ENCODE results near the gene PTPRD. TPM values are rescaled to one million over a fixed set of nuclear protein-coding genes. Genes with fewer than 3 reads are reported as not detected.
"Not testable (repeated sequence)": the region's sequence is repeated elsewhere in the genome, so short reads cannot be mapped to it uniquely, and the experiment has no call there.

The PTPRD gene
- total and polyA plus RNA-seq, 7 experiments from 2014 or later, result 0.71 TPM; not detected in 6

DNA sequence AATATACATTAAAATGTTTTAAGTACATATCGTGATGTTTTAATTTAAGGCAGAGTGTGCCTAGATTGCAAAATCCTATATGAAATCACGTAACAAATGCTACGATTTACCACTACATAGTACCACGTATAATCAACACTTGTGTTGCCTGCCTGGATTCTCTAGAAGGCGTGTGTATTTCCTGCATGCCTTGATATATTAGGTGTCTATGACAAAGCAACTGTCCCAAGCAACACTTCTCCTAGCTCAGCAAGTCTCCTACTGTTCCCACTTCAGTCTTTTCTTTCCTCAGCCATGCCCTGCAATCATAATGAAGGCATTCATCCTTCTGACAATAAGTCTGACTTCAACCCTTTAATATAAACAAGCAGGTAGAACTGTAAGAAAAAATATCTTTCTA is 89.6 kb downstream of the PTPRD start:
- Mint-ChIP-seq H3K9me3 (peaks cover 0 to 12% (median 9%) of the 10 kb centered on the region in 11 donors), H3K4me3 (no peak overlapping the region), H3K27me3 (no peaks in the 10 kb centered on the region), H3K4me1 (no peaks in the 10 kb centered on the region), H3K36me3 (no peaks in the 10 kb centered on the region), H3K27ac (no peak overlapping the region)
- Histone ChIP-seq H3K36me3 (ENCODE audit: control insufficient read depth in 2 of 3, insufficient read depth in 3 of 3, low read length in 3 of 3) (no peaks in the 10 kb centered on the region), H3K27ac (ENCODE audit: low read depth, low read length) (no peak overlapping the region), H3K4me3 (ENCODE audit: low read length) (no peak overlapping the region), H3K4me1 (ENCODE audit: control insufficient read depth in 2 of 2, insufficient read depth in 2 of 2, low read length in 2 of 2) (no peaks in the 10 kb centered on the region), H3K9me3 (ENCODE audit: control insufficient read depth in 2 of 3, low read length in 3 of 3) (no peaks in the 10 kb centered on the region), H3K27me3 (ENCODE audit: control insufficient read depth in 2 of 2, insufficient read depth in 2 of 2, low read length in 2 of 2) (no peaks in the 10 kb centered on the region)
- POLR2A ChIA-PET, result no interaction called here
- ATAC-seq (no peak), DNase-seq (no peak)
- CTCF ChIA-PET, result no interaction called here
- intact Hi-C loops (cut with micrococcal nuclease), result loop anchor here in 1 of 2 donors (10.0 kb wide), 1 partner anchor 62 kb away; no protein-coding TSS in a partner anchor

DNA sequence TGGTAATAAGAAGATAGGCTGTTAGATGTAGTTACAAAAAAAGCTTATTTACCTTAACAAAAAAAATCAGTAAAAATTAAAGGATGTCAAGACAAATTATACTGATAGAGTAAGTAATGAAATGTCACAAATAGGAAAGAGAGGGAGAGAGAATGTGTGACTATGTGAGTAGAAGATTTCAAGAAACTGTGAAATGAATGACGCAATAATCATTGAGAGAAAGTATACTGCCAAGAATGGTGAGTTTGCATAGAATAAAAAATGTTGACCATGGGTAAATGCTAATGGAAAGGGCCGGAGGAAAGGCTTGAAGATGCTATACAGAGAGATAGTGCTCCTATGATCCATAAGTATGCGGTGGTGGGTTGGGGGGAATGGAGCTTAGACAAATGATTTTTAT is 100.7 kb downstream of the PTPRD start:
- intact Hi-C loops (cut with micrococcal nuclease), result no loop called here
- no peak overlapping the region for H3K4me3 Mint-ChIP-seq
- ChIA-PET CTCF (no interaction called here), POLR2A (no interaction called here)
- Histone ChIP-seq H3K27ac (ENCODE audit: low read depth, low read length) (no peak overlapping the region), H3K4me3 (ENCODE audit: low read length) (no peak overlapping the region), H3K36me3 (ENCODE audit: control insufficient read depth in 2 of 3, insufficient read depth in 3 of 3, low read length in 3 of 3) (no peaks in the 10 kb centered on the region), H3K4me1 (ENCODE audit: control insufficient read depth in 2 of 2, insufficient read depth in 2 of 2, low read length in 2 of 2) (no peaks in the 10 kb centered on the region), H3K9me3 (ENCODE audit: control insufficient read depth in 2 of 3, low read length in 3 of 3) (no peaks in the 10 kb centered on the region), H3K27me3 (ENCODE audit: control insufficient read depth in 2 of 2, insufficient read depth in 2 of 2, low read length in 2 of 2) (no peaks in the 10 kb centered on the region)
- H3K36me3 Mint-ChIP-seq, result no peaks in the 10 kb centered on the region
- peaks cover 2 to 25% (median 9%) of the 10 kb centered on the region in 11 donors for H3K9me3 Mint-ChIP-seq
- no peaks in the 10 kb centered on the region for H3K27me3 Mint-ChIP-seq
- ATAC-seq (no peak), DNase-seq (no peak)
- no peaks in the 10 kb centered on the region for H3K4me1 Mint-ChIP-seq
- no peak overlapping the region for H3K27ac Mint-ChIP-seq

DNA sequence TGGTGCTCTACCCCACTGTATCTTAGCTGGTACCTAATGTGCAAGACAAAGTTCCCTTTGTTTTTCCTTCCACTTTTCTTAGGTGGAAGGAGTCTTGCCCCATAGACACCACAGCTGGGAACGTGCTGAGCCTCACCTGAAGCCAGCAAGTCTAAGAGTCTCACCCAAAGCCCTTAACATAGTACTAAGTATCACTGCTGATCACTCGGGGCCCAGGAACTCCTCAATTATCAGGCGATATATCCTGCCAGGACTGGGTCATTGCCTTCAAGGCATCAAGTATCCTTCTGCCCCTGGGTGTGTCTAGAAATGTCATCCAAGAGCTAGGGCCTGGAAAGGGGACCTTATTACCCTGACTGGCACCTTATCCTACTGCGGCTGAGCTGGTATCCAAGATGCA is 123.9 kb downstream of the PTPRD start:
- DNase-seq (no peak), ATAC-seq (no peak)
- Histone ChIP-seq H3K27ac (ENCODE audit: low read depth, low read length) (no peak overlapping the region), H3K4me3 (ENCODE audit: low read length) (no peak overlapping the region), H3K36me3 (ENCODE audit: control insufficient read depth in 2 of 3, insufficient read depth in 3 of 3, low read length in 3 of 3) (no peaks in the 10 kb centered on the region), H3K9me3 (ENCODE audit: control insufficient read depth in 2 of 3, low read length in 3 of 3) (no peaks in the 10 kb centered on the region), H3K27me3 (ENCODE audit: control insufficient read depth in 2 of 2, insufficient read depth in 2 of 2, low read length in 2 of 2) (no peaks in the 10 kb centered on the region), H3K4me1 (ENCODE audit: control insufficient read depth in 2 of 2, insufficient read depth in 2 of 2, low read length in 2 of 2) (no peaks in the 10 kb centered on the region)
- CTCF ChIA-PET, result no interaction called here
- no peak overlapping the region for H3K27ac Mint-ChIP-seq
- H3K4me3 Mint-ChIP-seq, result no peak overlapping the region
- POLR2A ChIA-PET, result no interaction called here
- no peaks in the 10 kb centered on the region for H3K36me3 Mint-ChIP-seq
- H3K4me1 Mint-ChIP-seq, result no peaks in the 10 kb centered on the region
- intact Hi-C loops (cut with micrococcal nuclease), result no loop called here
- H3K27me3 Mint-ChIP-seq, result no peaks in the 10 kb centered on the region
- peaks cover 0 to 39% (median 8%) of the 10 kb centered on the region in 11 donors for H3K9me3 Mint-ChIP-seq

DNA sequence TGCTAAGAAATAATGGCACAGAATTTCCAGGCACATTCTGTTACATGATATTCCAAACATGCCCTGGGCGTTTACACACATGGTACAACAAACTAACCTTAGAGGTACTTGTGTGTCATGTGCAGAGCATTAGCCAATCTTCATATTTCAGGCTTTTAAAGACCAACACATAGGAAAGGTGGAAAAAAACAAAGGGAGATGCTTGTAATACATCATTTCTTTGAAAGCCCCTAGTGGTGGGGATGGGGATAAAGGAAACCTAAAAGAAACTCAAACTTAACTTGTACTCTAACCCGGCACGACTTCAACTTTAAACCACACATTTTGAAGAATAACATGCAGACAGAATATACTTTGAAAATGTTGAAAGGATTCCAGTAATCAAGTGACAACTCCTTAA is 133.6 kb downstream of the PTPRD start:
- no peaks in the 10 kb centered on the region for H3K27me3 Mint-ChIP-seq
- no peak overlapping the region for H3K27ac ChIP-seq (ENCODE audit: low read depth, low read length)
- H3K9me3 Mint-ChIP-seq, result peaks cover 8 to 50% (median 20%) of the 10 kb centered on the region in 11 donors
- ChIA-PET POLR2A (no interaction called here), CTCF (no interaction called here)
- H3K27ac Mint-ChIP-seq, result no peak overlapping the region
- no peak overlapping the region for H3K4me3 Mint-ChIP-seq
- ATAC-seq, result no peak
- no peaks in the 10 kb centered on the region for H3K36me3 ChIP-seq (ENCODE audit: control insufficient read depth in 2 of 3, insufficient read depth in 3 of 3, low read length in 3 of 3)
- DNase-seq, result no peak
- no peaks in the 10 kb centered on the region for H3K4me1 Mint-ChIP-seq
- H3K4me3 ChIP-seq (ENCODE audit: low read length), result no peak overlapping the region
- no peaks in the 10 kb centered on the region for H3K4me1 ChIP-seq (ENCODE audit: control insufficient read depth in 2 of 2, insufficient read depth in 2 of 2, low read length in 2 of 2)
- no peaks in the 10 kb centered on the region for H3K9me3 ChIP-seq (ENCODE audit: control insufficient read depth in 2 of 3, low read length in 3 of 3)
- intact Hi-C loops (cut with micrococcal nuclease), result no loop called here
- no peaks in the 10 kb centered on the region for H3K36me3 Mint-ChIP-seq
- no peaks in the 10 kb centered on the region for H3K27me3 ChIP-seq (ENCODE audit: control insufficient read depth in 2 of 2, insufficient read depth in 2 of 2, low read length in 2 of 2)

DNA sequence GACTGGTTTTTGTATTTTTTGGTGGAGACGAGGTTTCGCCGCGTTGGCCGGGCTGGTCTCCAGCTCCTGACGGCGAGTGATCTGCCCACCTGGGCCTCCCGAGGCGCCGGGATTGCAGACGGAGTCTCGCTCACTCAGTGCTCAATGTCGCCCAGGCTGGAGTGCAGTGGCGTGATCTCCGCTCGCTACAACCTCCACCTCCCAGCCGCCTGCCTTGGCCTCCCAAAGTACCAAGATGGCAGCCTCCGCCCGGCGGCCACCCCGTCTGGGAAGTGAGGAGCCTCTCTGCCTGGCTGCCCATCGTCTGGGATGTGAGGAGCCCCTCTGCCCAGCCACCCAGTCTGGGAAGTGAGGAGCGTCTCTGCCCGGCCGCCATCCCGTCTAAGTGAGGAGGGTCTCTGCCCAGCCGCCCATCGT is 163.6 kb downstream of the PTPRD start:
- CTCF ChIA-PET; H3K27me3 Mint-ChIP-seq; intact Hi-C loops (cut with micrococcal nuclease); H3K27ac ChIP-seq (ENCODE audit: low read depth, low read length); H3K4me1 ChIP-seq (ENCODE audit: control insufficient read depth in 2 of 2, insufficient read depth in 2 of 2, low read length in 2 of 2); H3K4me1 Mint-ChIP-seq; ATAC-seq; H3K36me3 Mint-ChIP-seq; H3K27ac Mint-ChIP-seq; H3K4me3 Mint-ChIP-seq; POLR2A ChIA-PET; H3K36me3 ChIP-seq (ENCODE audit: control insufficient read depth in 2 of 3, insufficient read depth in 3 of 3, low read length in 3 of 3); H3K4me3 ChIP-seq (ENCODE audit: low read length); H3K27me3 ChIP-seq (ENCODE audit: control insufficient read depth in 2 of 2, insufficient read depth in 2 of 2, low read length in 2 of 2); DNase-seq; H3K9me3 ChIP-seq (ENCODE audit: control insufficient read depth in 2 of 3, low read length in 3 of 3): not testable (repeated sequence)
- H3K9me3 Mint-ChIP-seq, result peaks cover 4 to 27% (median 10%) of the 10 kb centered on the region in 11 donors

DNA sequence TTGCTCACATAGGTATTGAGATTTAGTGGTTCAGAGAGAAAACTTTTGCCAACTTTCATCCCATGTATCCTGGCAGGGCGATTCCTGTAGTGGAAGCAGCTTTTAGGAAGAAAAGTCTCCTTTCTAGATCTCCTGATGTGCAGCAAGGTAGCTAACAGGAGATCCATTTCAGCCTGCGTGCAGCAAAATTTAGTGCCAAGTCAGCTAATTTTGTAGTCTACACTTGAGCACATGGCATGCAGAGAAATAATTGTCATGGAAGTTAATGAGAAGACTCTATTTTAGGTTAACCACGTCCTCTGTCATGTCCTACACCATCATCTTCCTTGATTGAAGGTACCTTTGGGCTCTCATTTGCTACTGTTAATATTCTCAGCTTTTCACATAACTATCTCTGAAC is 165.8 kb downstream of the PTPRD start:
- ATAC-seq, result no peak
- H3K36me3 ChIP-seq (ENCODE audit: control insufficient read depth in 2 of 3, insufficient read depth in 3 of 3, low read length in 3 of 3), result no peaks in the 10 kb centered on the region
- no peak for DNase-seq
- Mint-ChIP-seq H3K36me3 (no peaks in the 10 kb centered on the region), H3K9me3 (peaks cover 3 to 28% (median 10%) of the 10 kb centered on the region in 11 donors), H3K27me3 (no peaks in the 10 kb centered on the region), H3K4me1 (no peaks in the 10 kb centered on the region), H3K4me3 (no peak overlapping the region), H3K27ac (no peak overlapping the region)
- intact Hi-C loops (cut with micrococcal nuclease), result no loop called here
- no peaks in the 10 kb centered on the region for H3K4me1 ChIP-seq (ENCODE audit: control insufficient read depth in 2 of 2, insufficient read depth in 2 of 2, low read length in 2 of 2)
- H3K9me3 ChIP-seq (ENCODE audit: control insufficient read depth in 2 of 3, low read length in 3 of 3), result peaks cover 0 to 4% (median 0%) of the 10 kb centered on the region in 3 experiments
- H3K27me3 ChIP-seq (ENCODE audit: control insufficient read depth in 2 of 2, insufficient read depth in 2 of 2, low read length in 2 of 2), result no peaks in the 10 kb centered on the region
- H3K4me3 ChIP-seq (ENCODE audit: low read length), result no peak overlapping the region
- ChIA-PET POLR2A (no interaction called here), CTCF (no interaction called here)
- no peak overlapping the region for H3K27ac ChIP-seq (ENCODE audit: low read depth, low read length)

DNA sequence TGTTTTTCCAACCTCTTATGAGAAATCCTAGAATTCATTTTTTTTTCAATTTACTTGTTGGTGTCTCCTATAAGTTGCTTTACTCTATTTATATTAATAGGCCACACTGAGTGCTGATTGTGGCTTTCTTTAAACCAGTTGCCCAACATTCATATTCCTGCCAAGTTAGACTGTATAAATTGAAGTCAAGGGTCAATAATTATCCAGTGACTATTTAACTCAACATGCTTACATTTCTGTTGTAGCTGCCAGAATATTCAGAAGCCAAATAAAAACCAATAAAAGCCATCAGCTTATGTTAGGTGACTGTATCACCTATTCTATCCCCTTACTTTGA is 169.0 kb downstream of the PTPRD start:
- no peaks in the 10 kb centered on the region for H3K27me3 Mint-ChIP-seq
- H3K36me3 Mint-ChIP-seq, result no peaks in the 10 kb centered on the region
- Histone ChIP-seq H3K4me1 (ENCODE audit: control insufficient read depth in 2 of 2, insufficient read depth in 2 of 2, low read length in 2 of 2) (no peaks in the 10 kb centered on the region), H3K36me3 (ENCODE audit: control insufficient read depth in 2 of 3, insufficient read depth in 3 of 3, low read length in 3 of 3) (no peaks in the 10 kb centered on the region), H3K27me3 (ENCODE audit: control insufficient read depth in 2 of 2, insufficient read depth in 2 of 2, low read length in 2 of 2) (no peaks in the 10 kb centered on the region), H3K27ac (ENCODE audit: low read depth, low read length) (no peak overlapping the region), H3K9me3 (ENCODE audit: control insufficient read depth in 2 of 3, low read length in 3 of 3) (peaks cover 0 to 4% (median 0%) of the 10 kb centered on the region in 3 experiments), H3K4me3 (ENCODE audit: low read length) (no peak overlapping the region)
- intact Hi-C loops (cut with micrococcal nuclease), result no loop called here
- CTCF ChIA-PET, result no interaction called here
- H3K27ac Mint-ChIP-seq, result no peak overlapping the region
- POLR2A ChIA-PET, result no interaction called here
- DNase-seq (no peak), ATAC-seq (no peak)
- H3K4me3 Mint-ChIP-seq, result no peak overlapping the region
- peaks cover 2 to 37% (median 12%) of the 10 kb centered on the region in 11 donors for H3K9me3 Mint-ChIP-seq
- H3K4me1 Mint-ChIP-seq, result no peaks in the 10 kb centered on the region
